HG03159 (cell line): ENCODE data around the gene GAL3ST2.
"Not testable (repeated sequence)": the region's sequence is repeated elsewhere in the genome, so short reads cannot be mapped to it uniquely, and the experiment has no call there.

Source experiments
- ATAC-seq: cut with Tn5 transposase; IDR thresholded peaks from one replicate; pipeline ENCODE4 v1.9.1; 2021; ENCODE audit warnings: mild to moderate bottlenecking, moderate library complexity; ENCODE audit not compliant: unreplicated experiment

Gene GAL3ST2

GRCh38 chr2:241791385-241791784 lies 14.8 kb downstream of the GAL3ST2 start:
- ATAC-seq: not testable (repeated sequence)

- no peak for ATAC-seq
Observed at GRCh38 chr2:241793385-241793784, 16.8 kb downstream of the GAL3ST2 start.

- ATAC-seq: no peak
Observed at GRCh38 chr2:241794250-241794823, 17.7 kb downstream of the GAL3ST2 start.

GRCh38 chr2:241795021-241795999 lies 18.7 kb downstream of the GAL3ST2 start:
- no peak for ATAC-seq

GRCh38 chr2:241796209-241796608 lies 19.6 kb downstream of the GAL3ST2 start:
- ATAC-seq: no peak

GRCh38 chr2:241796610-241797138 lies 20.1 kb downstream of the GAL3ST2 start:
- no peak for ATAC-seq

- no peak for ATAC-seq
Observed at GRCh38 chr2:241797441-241798080, 20.9 kb downstream of the GAL3ST2 start.

- no peak for ATAC-seq
Observed at GRCh38 chr2:241798081-241798630, 21.5 kb downstream of the GAL3ST2 start.

- no peak for ATAC-seq
Observed at GRCh38 chr2:241798631-241799521, 22.3 kb downstream of the GAL3ST2 start.

GRCh38 chr2:241799522-241800197 lies 23.0 kb downstream of the GAL3ST2 start:
- ATAC-seq: no peak

- not testable (repeated sequence) for ATAC-seq
Observed at GRCh38 chr2:241800198-241800903, 23.7 kb downstream of the GAL3ST2 start.

- ATAC-seq: no peak
Observed at GRCh38 chr2:241801611-241802420, 25.2 kb downstream of the GAL3ST2 start.

GRCh38 chr2:241802421-241803318 lies 26.0 kb downstream of the GAL3ST2 start:
- no peak for ATAC-seq

- ATAC-seq: no peak
Observed at GRCh38 chr2:241803387-241804325, 27.0 kb downstream of the GAL3ST2 start.

GRCh38 chr2:241804326-241805229 lies 28.0 kb downstream of the GAL3ST2 start:
- ATAC-seq: no peak
